GM21529 (cell line): ENCODE results near the gene ICAM2.
A peak's percentile ranks its signal among the peaks of the same experiment; 100 is the strongest.

ENCODE experiments used
- ATAC-seq: cut with Tn5 transposase; IDR thresholded peaks from one replicate; pipeline ENCODE4 v1.9.1; 2021; ENCODE audit not compliant: unreplicated experiment

Gene ICAM2

DNA sequence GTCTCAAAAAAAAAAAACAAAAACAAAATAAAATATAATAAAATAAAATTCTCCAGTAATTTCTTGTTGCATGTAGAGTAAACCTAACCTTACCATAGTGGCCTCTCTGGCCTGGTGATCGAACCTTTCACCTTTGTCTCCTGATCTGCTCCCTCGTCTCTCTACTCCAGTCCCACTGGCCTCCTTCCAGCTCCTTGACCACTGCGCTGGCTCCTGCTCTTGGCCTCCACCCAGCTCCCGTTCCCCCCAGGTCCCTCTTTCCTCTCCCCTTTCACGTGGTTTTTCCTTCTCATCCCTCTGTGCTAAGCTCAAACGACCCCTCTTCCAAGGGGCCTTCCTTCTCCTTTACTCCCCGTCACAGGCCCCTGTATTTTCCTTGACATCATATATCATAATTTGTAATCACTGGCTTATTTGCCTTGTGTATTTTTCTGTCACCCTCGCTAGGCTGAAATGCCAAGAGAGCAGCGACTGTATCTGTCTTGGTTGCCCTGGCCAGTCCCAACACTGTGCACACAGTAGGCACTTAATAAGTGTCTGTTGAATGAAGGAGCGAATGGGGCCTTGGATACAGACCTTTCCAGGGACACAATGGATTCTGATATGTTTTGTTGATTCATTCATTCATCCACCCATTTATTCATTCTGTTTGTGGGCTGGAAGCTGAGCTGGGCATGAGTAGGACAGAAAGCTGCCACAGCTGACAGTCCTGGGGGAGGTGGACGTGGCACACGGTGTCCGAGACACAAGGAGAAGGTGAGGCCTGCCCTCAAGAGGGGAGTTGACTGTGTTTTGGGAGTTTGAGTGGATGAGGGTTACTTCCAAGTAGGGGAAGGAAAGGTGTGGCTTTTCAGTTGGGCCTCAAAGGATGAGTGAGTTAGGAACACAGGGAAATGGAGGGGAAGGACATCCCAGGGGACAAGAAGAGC lies 41.9 kb downstream of the ICAM2 start:
- ATAC-seq: no peak

DNA sequence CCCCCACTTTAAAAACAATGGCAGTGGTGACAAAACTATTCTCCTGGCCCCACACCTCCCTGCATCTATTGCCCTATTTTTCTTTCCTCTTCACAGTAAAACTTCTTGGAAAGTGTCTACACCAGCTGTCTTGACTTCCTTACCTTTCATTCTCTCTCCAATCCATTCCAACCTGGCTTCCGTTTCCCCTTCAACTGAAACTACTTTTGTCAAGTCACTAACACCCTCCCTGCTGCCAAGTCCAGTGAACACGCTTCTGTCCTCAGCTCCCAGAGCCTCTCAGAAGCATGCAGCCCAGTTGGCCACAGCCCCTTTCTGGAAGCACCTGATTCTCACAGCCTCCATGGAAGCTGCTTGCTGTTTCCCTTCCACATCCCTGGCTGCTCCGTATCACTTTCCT lies 43.7 kb downstream of the ICAM2 start:
- no peak for ATAC-seq

DNA sequence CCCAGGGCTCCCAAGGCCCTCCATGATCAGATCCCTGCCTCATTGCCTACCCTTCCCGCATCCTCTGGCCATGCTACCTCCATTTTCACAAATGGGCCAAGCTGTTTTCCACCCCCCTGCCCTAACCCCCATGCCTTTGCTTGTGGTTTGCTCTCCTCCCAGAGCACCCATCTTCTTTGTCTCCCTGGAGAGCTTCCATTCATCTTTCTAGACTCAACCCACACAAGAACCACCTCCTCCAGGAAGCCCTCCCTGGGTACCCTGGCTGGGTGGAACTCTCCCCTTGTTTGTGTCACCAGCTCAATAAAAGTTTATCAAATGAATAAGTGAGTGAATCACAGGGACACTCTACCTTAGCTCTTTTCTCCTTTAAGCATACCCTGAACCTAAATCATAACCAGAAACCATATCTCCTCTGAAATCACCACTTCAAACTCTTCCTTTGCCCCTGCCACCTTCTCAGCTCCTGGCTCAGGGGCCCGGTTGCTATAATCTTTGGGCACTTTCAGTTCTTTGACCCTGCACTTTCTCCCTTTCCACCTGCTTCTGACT lies 44.8 kb downstream of the ICAM2 start:
- no peak for ATAC-seq

DNA sequence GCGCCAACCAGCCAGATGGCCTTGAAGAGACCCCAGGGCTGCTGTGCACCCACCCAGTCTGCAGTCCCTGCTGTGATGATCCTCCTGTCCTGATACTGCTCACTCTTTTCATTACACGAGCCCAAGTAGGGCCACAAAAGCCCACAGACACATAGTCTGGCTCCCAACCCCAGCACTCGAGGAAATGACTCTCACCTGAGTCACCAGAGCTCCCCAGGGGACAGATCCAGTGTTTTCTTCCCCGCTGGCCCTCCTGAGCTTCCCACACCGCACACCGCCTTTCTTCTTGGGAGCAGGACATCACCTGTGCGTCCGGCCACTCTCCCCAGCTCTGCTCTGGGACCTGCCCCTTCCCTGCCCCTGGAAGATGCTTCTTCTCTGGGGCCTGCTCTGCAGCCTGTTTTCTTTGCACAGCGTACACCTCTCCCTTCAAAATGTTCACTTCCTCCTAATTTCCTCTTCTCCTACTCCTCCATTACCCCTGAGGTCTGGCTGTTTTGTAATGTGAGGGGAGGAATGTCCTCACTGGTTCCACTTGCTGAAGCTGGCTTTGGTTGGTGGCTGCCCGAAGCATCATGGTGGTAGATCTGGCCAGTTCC lies 45.7 kb downstream of the ICAM2 start:
- no peak for ATAC-seq

DNA sequence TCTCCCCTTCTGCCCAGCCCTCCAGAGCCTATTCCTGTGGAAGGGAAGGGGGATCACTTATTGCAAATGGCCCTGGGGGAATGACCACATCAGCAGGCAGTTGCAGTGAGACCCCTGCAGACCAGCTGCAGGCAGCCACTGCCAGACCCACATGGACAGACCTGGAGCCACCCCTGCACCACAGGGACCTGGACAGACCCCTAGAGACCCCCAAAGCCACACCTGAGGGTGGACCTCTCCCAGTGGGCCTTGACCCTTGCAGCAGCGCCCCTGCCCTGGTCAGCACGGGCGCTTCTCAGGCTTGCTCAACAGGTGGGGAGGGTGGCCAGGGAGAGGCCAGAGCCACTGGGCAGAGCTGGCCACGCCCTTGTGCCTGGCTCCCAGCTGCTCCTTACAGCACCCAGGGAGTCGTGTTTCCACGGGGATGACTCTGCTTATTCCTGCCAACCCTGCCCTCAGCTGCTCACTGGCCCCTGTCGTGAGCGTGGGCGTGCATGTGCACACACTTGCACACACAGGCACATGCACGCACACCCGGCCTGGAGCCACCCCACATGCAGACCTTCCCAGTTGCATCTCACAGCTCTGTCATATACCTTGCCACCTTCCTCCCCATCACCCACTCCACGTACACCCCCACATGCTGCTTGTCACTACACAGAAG lies 46.4 kb downstream of the ICAM2 start:
- ATAC-seq: no peak

DNA sequence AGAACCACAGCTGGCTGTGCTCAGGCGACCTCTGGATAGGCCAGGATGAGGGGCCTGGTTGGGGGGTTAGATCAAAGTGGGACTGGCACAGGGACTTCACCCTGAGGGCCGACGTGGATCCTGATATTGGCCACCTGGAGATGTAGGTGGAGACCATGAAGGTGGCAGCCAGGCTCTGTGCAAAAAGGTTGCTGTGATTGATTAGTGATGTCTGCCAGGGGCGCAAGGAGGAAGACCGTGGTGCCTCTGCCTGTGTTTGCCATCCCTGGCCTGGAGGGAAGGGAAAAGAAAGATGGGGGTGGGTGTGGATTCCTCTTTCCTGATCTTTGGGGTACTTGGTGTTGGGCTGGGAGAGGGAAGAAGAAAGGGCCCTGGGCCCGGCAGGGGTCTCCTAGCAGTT lies 47.2 kb downstream of the ICAM2 start:
- ATAC-seq: no peak

DNA sequence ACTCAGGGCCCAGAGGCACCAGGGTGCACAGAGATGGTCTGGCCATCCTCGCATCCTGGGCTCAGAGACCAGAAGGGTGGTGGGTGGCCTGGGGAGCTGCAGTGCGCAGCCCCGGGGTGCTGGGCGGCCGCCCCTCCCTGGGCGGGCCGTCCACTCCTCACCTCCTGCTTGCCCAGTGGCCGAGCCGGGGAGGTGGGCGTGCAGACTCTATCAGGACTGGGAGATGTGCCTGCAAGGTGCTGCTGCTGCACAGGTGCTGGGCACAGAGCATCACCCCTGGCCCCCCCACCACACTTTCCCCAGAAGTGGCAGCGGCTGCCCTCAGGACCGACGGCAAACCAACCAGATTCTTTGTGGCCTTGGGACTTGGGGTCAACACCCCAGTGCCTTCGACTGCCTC lies 47.6 kb downstream of the ICAM2 start, which contains the start of gene SCN4A:
Gene SCN4A (minus strand): TSS at position 123 of the 400 bp plus-strand sequence. CDS start 77 bp downstream, at position 46.
- ATAC-seq: no peak

DNA sequence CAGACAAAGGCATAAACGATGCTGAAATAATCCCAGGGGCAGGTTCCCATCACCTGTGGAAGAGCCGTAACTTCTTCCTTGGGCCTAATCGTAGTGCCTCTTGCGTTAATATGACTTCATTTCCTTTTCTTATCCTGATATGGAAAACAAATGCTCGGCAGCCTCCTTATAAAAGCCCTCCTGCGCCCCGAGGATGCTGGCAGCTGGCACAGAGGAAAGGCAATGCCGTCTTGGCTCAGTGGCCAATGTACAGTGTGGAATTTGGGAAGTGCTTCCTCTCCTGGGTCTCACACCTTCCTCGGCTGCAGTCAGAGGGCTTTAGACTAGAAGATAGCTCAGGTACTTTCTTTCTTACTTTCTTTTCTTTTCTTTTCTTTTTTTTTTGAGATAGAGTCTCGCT lies 51.2 kb downstream of the ICAM2 start:
- ATAC-seq: no peak

DNA sequence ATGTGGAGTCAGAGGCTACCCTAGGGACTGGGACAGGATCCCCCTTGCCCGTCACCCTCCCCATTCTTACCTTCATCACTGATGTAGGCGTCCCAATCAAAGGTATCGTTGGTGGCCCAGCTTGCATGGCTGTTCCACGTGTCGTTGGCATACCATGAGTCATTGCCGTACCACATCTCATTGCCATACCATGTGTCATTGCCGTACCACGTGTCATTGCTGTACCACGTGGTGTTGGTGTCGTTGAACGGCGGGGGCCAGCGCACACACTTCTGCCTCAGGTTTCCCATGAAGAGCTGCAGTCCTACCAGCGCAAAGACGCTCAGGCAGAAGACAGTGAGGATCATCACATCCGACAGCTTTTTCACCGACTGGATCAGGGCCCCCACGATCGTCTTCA lies 52.5 kb downstream of the ICAM2 start:
- ATAC-seq: no peak

DNA sequence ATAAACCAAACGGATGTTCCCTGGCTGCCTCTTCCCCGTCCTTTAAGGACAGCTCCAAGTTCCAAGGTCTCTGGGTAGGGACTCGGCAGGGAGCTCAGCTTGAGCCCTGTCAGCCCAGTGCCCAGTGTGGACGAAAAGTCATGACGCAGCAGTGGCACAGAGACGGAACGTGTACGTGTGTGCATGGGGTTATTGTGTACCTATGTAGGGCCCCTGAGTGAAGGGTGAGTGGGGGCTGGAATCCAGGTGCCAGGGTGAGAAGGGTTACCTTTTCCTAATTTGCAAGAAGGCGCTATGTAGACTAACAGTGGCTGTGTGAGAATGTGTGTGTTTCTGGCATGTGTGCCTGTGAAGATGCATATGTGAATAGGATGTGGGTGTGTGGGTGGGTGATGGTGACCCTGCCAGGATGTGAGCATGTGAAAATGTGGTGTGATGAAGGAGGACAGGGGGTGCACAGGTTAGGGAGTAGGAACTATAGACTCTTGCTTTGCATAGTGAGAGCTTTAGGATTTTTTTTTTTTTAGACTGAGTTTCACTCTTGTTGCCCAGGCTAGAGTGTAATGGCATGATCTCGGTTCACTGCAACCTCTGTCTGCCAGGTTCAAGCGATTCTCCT lies 53.7 kb downstream of the ICAM2 start:
- ATAC-seq: peak; percentile 56

DNA sequence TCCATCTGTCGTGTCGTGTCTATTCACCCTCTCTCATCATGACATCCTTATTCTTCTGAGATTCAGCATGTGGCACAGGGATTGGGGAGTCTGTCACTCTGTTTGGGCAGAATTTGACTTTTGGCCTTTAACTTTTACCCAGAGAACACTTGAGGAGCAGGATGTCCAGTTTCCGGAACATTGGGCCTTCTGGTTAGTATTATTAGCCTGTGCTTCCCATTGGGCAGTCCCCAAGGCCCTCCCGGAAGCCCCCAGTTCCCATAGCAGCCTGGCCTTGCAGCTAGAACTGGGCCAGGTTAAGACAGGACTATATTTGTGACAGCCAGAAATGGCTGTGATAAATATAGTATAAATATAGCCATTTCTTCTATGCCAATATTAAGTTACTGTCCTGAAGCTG lies 57.3 kb downstream of the ICAM2 start:
- ATAC-seq: no peak

DNA sequence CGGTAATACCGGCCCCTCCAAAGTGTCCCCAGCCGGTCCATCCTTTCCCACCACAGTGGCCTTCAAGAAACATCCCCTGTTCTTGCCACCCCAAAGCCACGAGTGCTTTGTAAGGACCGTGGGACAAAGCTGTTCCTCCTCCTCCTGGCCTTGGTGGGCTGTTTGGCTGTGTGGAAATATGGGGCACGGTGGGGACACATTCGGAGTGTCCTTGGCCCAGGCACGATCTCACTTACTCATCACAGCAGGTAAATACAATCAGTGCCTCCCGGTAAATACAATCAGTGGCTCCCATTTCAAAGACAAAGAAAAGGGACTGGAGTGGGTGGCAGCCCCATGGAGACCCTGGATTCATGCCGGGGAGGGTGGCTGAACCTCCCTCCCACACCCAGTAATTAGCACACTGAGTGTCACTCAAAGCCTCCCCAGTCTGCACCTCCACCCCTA lies 58.1 kb downstream of the ICAM2 start:
- no peak for ATAC-seq

DNA sequence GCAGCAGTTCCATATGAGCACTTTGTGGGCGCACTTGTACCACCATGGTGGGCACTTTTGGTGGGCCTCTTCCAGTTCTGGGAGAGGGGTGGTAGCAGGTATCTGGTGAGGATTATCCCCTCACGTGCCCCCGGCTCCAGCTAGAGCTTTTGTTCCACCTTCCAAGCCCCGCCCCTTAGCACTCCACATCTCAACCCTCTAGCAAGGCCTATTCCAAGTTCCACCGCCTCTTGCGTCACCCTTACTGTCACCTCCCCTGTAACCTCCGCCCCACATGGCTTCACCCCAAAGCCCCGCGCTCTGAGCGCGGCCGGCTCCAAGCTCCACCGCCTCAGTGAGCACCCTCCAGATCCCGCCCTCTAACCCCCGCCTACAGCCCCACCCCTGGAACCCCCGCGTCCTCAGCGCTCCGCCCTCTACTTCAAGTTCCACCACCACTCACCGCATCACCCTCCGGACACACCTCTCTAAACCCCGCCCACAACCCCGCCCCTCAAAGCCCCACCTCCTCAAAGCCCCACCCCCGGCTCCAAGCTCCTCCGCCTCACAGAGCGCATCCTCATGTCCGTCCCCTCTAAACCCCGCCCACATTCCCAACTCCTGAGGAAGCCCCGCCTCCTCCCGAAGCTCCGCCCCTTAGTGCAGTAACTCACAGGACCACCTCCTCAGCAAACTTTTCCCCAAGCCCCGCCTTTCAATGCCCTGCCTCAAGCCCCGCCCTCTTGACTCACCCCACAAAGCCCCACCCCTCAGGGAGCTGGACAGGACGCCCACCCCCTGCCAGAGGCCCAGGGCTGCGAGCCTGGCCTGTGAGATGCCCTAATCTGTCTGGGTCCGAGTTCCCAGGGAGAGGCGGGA lies 58.8 kb downstream of the ICAM2 start:
- no peak for ATAC-seq

DNA sequence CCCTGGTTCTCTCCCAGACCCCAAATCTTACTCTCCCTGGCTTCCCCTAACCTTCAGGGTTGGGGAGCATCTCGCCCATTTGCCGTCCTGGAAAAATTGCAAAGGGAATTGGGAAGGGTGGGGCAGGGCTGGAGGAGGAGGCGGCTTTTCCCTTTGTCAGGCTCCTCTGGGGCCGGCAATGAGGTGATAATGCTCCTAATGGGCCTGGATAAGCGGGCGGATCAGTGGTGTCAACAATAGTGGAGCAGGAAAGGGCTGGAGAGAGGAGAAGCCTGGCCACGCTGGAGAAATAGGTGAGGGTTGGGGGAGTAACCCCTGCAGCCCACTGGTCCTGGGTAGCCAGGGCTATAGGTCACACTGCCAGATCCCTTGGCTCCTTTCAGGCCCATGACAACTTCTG lies 60.0 kb downstream of the ICAM2 start:
- ATAC-seq: no peak

DNA sequence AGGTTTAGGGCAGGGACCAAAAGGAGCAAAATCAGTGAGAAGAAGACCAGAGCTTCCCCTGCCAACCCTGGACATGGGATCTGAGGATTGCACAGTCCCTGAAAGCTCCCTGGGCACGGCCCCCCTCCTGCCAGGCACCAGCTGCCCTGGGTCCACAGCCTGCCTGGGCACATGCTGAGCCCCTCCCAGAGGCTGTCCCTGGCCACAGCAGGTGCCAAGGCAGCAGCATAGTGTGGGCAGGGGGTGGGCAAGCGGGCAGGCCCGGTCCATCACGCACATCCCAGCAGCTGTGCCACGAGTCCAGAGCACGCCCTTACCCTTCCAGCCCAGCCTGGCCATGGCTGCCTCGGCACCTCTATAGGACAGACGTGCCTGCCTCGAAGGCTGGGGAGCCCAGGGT lies 60.4 kb downstream of the ICAM2 start:
- ATAC-seq: no peak

DNA sequence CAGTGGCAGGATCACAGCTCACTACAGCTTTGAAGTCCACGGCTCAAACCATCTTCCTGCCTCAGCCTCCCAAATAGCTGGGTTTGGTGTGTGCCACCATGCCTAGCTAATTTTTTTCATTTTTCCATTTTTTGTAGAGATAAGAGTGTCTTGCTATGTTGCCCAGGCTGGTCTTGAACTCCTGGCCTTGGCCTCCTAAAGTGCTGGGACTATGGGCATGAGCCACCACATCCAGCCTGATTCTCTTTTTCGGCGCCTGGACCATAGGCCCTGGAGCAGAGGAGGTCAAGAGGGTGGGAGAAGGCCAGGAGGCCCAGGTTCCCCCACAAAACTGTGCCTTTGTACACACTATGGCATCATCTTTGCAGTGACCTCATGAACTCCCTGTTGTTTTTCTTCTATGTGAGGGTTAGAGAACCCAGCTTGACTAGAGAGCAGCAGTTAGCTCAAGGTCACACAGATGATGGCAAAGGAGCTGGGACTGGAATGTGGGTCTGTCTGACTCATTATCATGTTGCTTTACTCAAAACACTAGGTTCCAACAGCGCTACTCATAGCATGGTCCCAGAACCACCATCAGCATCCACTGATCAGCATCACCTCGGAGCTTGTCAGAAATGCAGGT lies 64.0 kb downstream of the ICAM2 start:
- ATAC-seq: no peak

DNA sequence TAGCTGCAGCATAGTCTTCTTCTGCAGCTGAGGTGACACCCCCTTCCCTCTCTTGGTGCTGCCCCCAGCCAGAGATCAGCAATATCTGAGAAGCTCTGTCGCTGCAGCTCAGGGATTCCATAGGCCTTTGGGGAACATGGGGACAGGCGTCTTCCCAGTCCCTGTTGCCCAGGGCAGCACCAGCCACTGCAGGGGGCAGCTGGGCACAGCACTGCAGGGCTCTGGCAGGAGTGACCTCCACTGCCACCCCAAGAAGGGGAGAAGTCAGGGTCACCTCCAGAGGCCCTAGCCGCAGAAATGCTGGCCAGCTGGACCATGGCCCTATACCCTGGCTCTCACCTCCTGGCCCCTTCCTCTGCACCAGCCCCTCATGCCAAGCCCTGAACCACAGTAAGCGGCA lies 64.6 kb downstream of the ICAM2 start:
- no peak for ATAC-seq

DNA sequence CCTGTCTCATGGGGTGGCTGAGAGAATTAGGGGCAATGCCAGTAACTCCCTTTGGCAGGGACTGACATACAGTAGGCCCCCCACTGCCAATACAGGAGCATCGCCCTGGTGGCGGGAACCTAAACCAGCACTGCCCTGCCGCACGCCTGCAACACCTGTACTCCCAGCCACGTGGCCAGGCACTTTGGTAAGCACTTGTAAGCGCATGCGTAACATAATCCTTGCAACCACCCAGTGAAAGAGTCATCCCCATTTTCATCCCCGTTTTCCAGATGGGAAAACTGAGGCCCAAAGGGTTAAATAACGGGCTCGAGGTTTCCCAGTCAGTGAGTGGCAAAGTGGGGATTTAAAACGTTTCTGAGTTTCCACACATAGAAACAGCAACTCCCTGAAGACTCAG lies 65.2 kb downstream of the ICAM2 start:
- ATAC-seq: no peak

DNA sequence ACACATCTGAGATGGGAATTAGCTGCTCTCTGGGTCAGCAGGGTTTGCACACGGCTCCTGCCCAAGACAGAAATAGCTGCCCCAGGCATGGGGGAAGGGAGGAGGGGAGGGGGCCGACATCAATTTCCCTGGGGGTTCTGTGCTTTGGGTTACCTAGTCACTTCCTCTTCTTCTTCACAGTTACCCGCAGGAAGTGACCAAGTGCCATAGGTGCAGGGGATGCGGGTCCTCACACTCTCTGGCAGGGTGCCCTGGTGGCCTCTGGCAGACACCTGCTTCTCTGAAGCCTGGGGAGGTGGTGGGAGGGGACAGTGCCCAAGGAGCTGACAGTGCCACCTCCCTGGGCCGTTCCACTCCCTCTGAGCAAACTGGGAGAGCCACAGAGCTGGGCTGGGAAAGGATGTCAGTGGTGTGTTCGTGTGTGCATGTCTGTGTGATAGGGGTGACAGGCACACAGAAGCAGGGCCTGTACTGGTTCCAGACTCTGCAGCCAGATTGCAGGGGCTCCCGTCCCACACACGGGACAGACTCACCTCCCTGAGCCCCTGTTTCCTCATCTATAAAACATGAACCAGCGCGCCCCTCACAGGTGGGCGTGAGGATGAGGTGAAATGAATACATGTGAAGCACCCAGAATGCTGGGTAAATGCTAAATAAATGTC lies 65.9 kb downstream of the ICAM2 start:
- no peak for ATAC-seq
